IPS-20b (cell line): ENCODE results near the gene AOC1.
"Not testable (repeated sequence)": the region's sequence is repeated elsewhere in the genome, so short reads cannot be mapped to it uniquely, and the experiment has no call there.

Source experiments
- H3K27ac ChIP-seq: one replicate; pipeline ENCODE4 v1.5.1; 2013; ENCODE audit warnings: low read length
- H3K27me3 ChIP-seq: 2 replicates; pipeline ENCODE4 v1.6.1; 2013; ENCODE audit warnings: mild to moderate bottlenecking, low read length, inconsistent platforms; ENCODE audit not compliant: insufficient read depth
- H3K36me3 ChIP-seq: 2 replicates; pipeline ENCODE4 v1.6.1; 2013; ENCODE audit warnings: low read depth, mild to moderate bottlenecking, inconsistent platforms, low read length, moderate library complexity; ENCODE audit not compliant: insufficient read depth
- H3K4me1 ChIP-seq: 2 replicates; pipeline ENCODE4 v1.6.1; 2013; ENCODE audit warnings: mild to moderate bottlenecking, control low read depth, inconsistent platforms, low read length, moderate library complexity; ENCODE audit not compliant: insufficient read depth
- H3K4me3 ChIP-seq: 2 replicates; pipeline ENCODE4 v1.5.1; 2013; ENCODE audit warnings: mild to moderate bottlenecking, low read length, inconsistent platforms
- H3K9ac ChIP-seq: 2 replicates; pipeline ENCODE4 v1.6.1; 2013; ENCODE audit warnings: low read depth, mild to moderate bottlenecking, inconsistent platforms, low read length, moderate library complexity
- H3K9me3 ChIP-seq: 2 replicates; pipeline ENCODE4 v1.6.1; 2013; ENCODE audit warnings: mild to moderate bottlenecking, low read depth, low read length, inconsistent platforms; ENCODE audit not compliant: insufficient read depth

The AOC1 gene

DNA sequence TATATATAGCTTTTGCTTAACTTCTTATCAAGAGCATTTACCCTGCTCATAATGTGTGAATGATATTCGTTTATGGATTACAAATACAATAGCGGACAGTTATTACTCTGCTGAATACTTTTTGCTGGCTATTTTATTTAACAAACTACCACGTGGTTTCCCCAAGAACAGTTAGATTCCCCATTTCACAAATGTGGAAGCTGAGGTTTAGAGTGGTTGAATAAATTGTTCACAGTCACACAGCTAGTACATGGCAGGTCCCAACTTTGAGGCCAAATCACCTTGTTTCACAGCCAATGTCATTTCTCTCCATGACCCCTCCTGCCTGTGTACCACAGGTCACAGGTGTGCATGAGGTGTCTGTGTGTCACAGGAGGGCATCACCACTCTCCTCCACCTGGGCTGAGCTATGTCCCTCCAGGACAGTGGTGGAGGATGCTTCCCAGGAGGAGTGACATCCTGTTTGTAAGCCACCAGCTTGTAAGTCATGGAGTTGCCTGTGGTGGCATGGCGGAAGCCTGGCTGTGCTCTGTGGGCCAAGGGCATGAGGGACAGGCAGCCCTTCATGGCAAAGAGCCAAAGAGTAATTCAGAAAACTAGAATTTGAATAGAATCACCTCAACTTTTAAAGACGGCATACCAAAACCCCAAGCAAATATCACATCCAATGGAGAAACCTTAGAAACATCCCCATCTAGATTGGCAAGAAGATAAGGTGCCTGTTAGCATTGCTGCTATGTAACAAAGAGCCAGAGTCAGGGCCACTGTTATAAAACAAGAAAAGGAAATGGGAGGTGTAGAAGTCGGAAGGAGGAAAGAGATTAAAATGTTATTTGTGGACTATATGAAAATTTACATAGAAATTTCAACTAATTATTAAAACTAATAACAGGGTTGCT is 51.9 kb downstream of the AOC1 start:
- Histone ChIP-seq H3K36me3 (no peaks in the 10 kb centered on the region), H3K9ac (no peak overlapping the region), H3K27ac (no peak overlapping the region), H3K4me3 (no peak overlapping the region), H3K9me3 (no peaks in the 10 kb centered on the region), H3K27me3 (peaks cover 23% of the 10 kb centered on the region), H3K4me1 (peaks cover 10% of the 10 kb centered on the region; the same call in 1 of the 2 replicates)

DNA sequence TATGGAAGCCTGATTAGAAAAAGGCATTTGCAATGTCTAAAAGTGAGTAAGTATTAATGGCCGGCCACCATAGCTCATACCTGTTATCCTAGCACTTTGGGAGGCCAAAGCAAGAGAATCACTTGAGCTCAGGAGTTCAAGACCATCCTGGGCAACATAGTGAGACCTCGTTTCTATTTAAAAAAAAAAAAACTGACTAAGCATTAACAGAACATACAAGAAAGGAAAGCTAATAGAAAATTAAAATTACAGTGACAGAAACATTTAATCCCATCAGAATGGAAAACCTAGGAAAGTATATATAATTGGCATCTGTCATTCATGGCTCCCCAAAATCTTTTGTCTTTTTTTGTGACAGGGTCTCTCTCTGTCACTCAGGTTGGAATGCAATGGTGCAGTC is 55.9 kb downstream of the AOC1 start:
- H3K27me3 ChIP-seq: peaks cover 5% of the 10 kb centered on the region
- H3K9ac ChIP-seq: no peak overlapping the region
- H3K9me3 ChIP-seq: no peaks in the 10 kb centered on the region
- no peaks in the 10 kb centered on the region for H3K36me3 ChIP-seq
- H3K4me3 ChIP-seq: no peak overlapping the region
- 0 out of 2 replicates have a peak, but pooled peaks cover 5% of the 10 kb centered on the region for H3K4me1 ChIP-seq
- H3K27ac ChIP-seq: no peak overlapping the region

DNA sequence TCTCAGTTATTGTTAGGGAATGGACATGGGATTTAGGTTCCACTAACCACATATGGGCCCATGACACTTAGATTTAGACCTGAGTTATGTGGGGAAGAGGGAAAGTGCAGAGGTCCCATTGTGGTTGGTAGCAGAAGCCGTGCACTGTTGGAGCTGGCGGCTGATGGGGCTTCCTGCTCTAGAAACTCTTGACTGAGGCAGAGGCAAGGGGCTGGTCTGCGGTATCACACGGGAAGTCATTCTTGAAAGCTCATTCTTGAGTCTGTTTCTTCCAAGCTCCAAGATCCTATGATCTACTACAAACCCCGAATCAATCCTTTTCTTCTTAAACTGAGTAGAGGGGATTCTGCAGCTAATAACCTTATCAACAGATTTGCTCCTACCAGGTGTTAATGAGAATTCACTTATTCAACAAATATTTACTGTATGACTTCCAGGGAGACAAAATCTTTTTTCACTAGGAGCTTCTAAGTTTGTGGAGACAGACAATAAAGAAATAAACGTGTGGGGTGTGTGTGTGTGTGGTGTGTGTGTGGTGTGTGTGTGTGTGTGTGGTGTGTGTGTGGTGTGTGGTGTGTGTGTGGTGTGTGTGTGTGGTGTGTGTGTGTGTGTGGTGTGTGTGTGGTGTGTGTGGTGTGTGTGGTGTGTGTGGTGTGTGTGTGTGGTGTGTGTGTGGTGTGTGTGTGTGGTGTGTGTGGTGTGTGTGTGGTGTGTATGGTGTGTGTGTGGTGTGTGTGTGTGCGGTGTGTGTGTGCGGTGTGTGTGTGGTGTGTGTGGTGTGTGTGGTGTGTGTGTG is 57.1 kb downstream of the AOC1 start:
- Histone ChIP-seq H3K4me3 (no peak overlapping the region), H3K27me3 (peaks cover 5% of the 10 kb centered on the region), H3K4me1 (0 out of 2 replicates have a peak, but pooled peaks cover 5% of the 10 kb centered on the region), H3K27ac (no peak overlapping the region), H3K36me3 (no peaks in the 10 kb centered on the region), H3K9me3 (no peaks in the 10 kb centered on the region), H3K9ac (no peak overlapping the region)

DNA sequence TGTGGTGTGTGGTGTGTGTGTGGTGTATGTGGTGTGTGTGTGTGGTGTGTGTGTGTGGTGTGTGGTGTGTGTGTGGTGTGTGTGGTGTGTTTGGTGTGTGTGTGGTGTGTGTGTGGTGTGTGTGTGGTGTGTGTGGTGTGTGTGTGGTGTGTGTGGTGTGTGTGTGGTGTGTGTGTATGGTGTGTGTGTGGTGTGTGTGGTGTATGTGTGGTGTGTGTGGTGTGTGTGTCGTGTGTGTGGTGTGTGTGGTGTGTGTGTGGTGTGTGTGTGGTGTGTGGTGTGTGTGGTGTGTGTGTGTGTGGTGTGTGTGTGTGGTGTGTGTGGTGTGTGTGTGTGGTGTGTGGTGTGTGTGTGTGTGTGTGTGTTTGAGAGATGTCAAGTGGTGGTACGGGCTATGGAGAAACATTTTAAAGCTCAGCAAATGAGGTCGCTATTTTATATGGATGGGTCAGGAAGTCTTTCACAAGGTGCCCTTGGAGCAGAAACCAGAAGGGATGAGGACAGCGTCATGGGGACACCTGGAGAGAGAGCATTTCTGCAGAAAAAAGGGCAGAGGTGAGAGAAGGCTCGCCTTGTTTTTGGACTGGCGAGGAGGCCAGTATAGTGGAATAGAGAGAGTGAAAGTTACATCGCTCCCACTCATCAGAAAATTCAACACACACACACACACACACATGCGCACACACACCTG is 58.1 kb downstream of the AOC1 start:
- not testable (repeated sequence) for H3K27ac ChIP-seq, H3K4me3 ChIP-seq, H3K27me3 ChIP-seq, H3K4me1 ChIP-seq, H3K9ac ChIP-seq, H3K9me3 ChIP-seq, H3K36me3 ChIP-seq

DNA sequence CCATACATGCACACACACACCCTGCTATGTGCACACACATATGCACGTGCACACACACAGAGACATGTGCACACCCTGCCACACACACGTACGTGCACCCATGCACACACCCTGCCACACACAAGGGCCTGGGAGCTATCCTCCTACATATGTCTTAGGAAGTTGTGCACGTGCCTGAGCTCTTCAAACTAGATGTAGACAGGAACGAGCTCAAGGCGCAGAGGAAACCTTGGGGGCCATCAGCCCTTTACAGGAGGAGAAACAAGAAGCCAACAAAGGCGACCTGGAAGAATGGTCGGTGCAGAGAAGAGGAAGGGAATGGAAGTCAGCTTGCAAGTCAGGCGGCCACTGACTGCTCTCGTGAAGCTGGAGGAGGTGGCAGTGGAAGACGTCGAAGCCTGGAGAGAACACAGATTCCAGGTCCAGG is 58.7 kb downstream of the AOC1 start:
- no peak overlapping the region for H3K4me3 ChIP-seq
- no peak overlapping the region for H3K27ac ChIP-seq
- H3K9me3 ChIP-seq: no peaks in the 10 kb centered on the region
- H3K27me3 ChIP-seq: peaks cover 5% of the 10 kb centered on the region
- H3K4me1 ChIP-seq: 0 out of 2 replicates have a peak, but pooled peaks cover 5% of the 10 kb centered on the region
- H3K36me3 ChIP-seq: no peaks in the 10 kb centered on the region
- no peak overlapping the region for H3K9ac ChIP-seq
